BE2C (cell line): ENCODE data around the gene PITHD1.

Experiments
- DNase-seq: peaks from one replicate; pipeline ENCODE4 v3.0.0-alpha.2; 2020
- H3K27me3 ChIP-seq: fragments of 250-450 bp; sonication (Bioruptor Pico); 2 replicates; pipeline ENCODE4 v1.5.1; 2020; ENCODE audit warnings: mild to moderate bottlenecking
- H3K36me3 ChIP-seq: fragments of 250-450 bp; sonication (Bioruptor Pico); 2 replicates; pipeline ENCODE4 v1.5.1; 2020; ENCODE audit warnings: mild to moderate bottlenecking
- H3K4me1 ChIP-seq: fragments of 250-450 bp; sonication (Bioruptor Pico); 2 replicates; pipeline ENCODE4 v1.5.1; 2020
- H3K4me3 ChIP-seq: 2 replicates; pipeline ENCODE4 v1.5.1; 2011; ENCODE audit warnings: low read depth, low read length
- H3K9me3 ChIP-seq: fragments of 250-450 bp; sonication (Bioruptor Pico); 2 replicates; pipeline ENCODE4 v1.5.1; 2020
- CTCF ChIP-seq: IDR thresholded peaks from 2 replicates; pipeline ENCODE4 v1.5.1; 2012; ENCODE audit warnings: mild to moderate bottlenecking, low read depth, low read length

Gene PITHD1

GRCh38 chr1:23784846-23785245 is 6.6 kb downstream of the PITHD1 start:
- H3K9me3 ChIP-seq: no peaks in the 10 kb centered on the region
- no peaks in the 10 kb centered on the region for H3K27me3 ChIP-seq
- H3K4me3 ChIP-seq: no peak overlapping the region
- H3K36me3 ChIP-seq: peaks cover 7% of the 10 kb centered on the region
- no peak for DNase-seq
- H3K4me1 ChIP-seq: no peaks in the 10 kb centered on the region
- TF ChIP-seq CTCF: no peak

- no peak for TF ChIP-seq CTCF
- H3K27me3 ChIP-seq: no peaks in the 10 kb centered on the region
- H3K9me3 ChIP-seq: no peaks in the 10 kb centered on the region
- no peak for DNase-seq
- H3K36me3 ChIP-seq: peaks cover 7% of the 10 kb centered on the region
- no peak overlapping the region for H3K4me3 ChIP-seq
- H3K4me1 ChIP-seq: no peaks in the 10 kb centered on the region
These were observed 9.5 kb downstream of the PITHD1 start for GRCh38 chr1:23787701-23788100.

GRCh38 chr1:23788695-23789094 is 10.5 kb downstream of the PITHD1 start:
- H3K27me3 ChIP-seq: no peaks in the 10 kb centered on the region
- no peaks in the 10 kb centered on the region for H3K9me3 ChIP-seq
- no peak for DNase-seq
- no peaks in the 10 kb centered on the region for H3K4me1 ChIP-seq
- H3K36me3 ChIP-seq: peaks cover 7% of the 10 kb centered on the region
- no peak for TF ChIP-seq CTCF
- no peak overlapping the region for H3K4me3 ChIP-seq

- DNase-seq: peak; percentile 86
- H3K27me3 ChIP-seq: no peaks in the 10 kb centered on the region
- H3K9me3 ChIP-seq: no peaks in the 10 kb centered on the region
- H3K36me3 ChIP-seq: peaks cover 6% of the 10 kb centered on the region
- H3K4me3 ChIP-seq: peak within 1 kb of the TSS; percentile 82
- TF ChIP-seq CTCF: no peak
- H3K4me1 ChIP-seq: no peaks in the 10 kb centered on the region
These were observed 12.7 kb downstream of the PITHD1 start, which contains the start of gene LYPLA2 for GRCh38 chr1:23790696-23791515. LYPLA2 (plus strand) TSS chr1:23791145; CDS start chr1:23792683, 1,538 bp downstream.

GRCh38 chr1:23791516-23792047 is 13.4 kb downstream of the PITHD1 start:
- H3K27me3 ChIP-seq: no peaks in the 10 kb centered on the region
- no peak for DNase-seq
- no peak for TF ChIP-seq CTCF
- no peaks in the 10 kb centered on the region for H3K4me1 ChIP-seq
- peak overlapping the region; percentile 82 for H3K4me3 ChIP-seq
- no peaks in the 10 kb centered on the region for H3K9me3 ChIP-seq
- peaks cover 3% of the 10 kb centered on the region; the same call in 1 of the 2 replicates for H3K36me3 ChIP-seq
